Activated T-cell treated with anti-CD3 and anti-CD28 coated beads, Interleukin-2, amount 50 U/mL, for 1 hour (primary cell): Measurements from ENCODE around the gene DACH1.
"Not testable (repeated sequence)": the region's sequence is repeated elsewhere in the genome, so short reads cannot be mapped to it uniquely, and the experiment has no call there.

Experiments
- DNase-seq: peaks from one replicate; pipeline ENCODE4 v3.0.0-alpha.2; 2020

Gene DACH1

DNA sequence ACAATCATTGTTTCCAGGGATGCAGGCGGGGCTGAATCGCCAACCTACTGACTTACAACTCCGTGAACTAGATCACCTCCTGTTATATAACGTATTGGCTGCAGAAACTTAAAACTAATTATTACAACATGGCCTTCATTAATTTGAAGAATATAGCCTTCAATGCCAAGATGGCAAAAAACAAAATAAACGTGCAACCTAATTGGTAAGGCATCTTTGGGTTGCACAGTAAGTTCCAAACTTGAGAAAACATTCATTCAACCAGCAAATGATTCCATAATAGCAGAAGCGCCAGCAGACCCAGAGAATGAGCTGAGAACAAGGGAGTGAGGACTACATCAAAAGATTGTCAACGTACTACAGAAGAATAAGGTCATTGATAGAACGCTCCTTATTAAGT, 39.8 kb downstream of the DACH1 start:
- DNase-seq: no peak

DNA sequence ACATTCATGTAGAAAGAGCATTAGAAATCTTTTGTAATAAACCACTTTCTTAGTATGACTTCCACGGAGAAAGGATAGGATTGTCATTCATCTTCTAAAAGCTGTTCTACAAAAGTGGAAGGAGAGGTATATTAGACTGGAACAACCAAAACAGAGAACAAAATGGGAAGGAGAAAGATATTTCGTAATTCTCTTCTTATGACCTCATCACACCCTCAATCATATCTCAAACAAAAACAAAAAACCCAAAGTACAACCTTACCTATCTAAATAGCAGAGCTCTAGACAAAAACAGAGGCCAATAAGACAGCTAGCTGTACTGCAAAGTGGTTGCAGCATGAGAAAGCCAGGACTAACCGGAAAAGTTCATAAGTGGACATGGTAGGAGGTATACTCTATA, 46.3 kb downstream of the DACH1 start:
- DNase-seq: no peak

DNA sequence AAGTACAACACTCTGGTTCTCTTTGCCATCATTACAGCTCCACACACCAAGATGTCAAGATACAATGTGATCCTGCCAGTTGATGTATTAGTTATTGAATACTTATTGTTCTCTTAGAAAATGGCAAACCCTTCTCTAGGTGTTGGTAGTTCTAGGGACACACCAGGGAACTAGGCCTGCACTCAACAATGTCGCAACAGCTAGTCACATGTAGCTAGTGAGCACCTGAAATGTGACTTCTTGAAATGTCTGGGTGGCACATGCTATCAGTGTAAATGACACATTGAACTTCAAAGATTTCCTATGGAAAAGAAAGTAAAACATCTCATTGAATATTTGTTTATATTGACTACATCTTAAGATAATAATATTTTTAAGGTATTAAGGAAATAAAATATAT, 49.7 kb downstream of the DACH1 start:
- no peak for DNase-seq

DNA sequence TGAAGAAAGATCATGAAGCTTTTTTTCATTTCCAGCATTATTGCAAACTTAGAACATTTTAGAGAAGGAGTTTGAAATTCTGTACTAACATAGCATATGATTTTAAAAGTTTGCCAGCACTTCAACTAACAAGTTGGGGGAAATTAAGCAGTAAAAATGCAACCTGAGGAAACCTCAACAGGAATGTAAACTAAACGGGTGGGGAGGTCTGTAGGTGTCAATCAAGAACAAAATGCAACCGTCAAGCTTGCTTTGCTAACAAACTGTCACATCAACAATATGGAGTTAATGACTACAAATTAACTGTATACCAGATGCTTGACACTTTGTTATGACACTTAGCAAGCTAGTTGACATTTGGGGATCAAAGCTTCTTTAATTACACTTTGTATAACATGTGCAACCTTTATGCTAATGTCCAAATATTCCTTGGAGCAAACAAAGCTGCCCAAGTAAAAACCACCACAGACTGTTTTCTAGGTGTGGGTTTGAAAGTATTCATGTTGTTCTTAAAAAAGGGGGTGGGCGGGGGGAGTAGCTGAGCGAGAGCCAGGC, 52.1 kb downstream of the DACH1 start:
- no peak for DNase-seq

DNA sequence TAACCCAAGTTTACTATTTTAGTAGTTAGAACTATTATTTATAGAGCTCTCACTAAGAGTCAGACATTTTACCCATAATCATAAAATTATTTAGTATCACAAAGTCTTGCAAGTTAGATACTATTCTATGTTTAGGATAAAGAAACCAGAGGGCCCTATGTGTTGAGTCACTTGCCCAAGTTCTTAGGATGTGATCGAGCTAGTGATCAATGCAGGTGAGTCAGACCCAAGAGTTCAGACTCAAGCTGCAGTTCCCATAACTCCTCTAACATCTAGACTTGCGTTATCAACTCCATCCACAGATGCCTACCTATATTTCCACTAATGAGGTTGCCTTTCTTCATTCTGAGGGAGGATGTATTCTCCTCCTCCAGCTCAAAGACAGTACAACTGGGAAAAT, 53.8 kb downstream of the DACH1 start:
- DNase-seq: no peak

DNA sequence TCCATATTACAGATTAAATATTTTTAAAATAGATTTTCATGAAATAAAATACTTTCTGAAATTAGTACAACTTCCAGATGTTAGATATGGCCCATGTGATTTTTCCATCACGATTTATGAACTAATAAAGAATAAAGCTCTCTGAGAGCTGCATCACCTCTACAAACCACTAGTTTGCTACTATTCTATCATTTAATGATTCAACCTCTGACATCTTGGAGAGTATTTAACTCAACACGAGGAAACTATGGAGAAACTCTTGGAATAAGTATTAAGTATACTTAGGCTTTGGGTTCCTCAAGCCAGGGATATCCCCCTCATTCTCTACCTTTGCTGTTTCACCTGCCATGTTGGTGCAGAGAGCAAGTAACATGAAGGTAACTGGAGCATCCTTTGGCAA, 55.7 kb downstream of the DACH1 start:
- no peak for DNase-seq

DNA sequence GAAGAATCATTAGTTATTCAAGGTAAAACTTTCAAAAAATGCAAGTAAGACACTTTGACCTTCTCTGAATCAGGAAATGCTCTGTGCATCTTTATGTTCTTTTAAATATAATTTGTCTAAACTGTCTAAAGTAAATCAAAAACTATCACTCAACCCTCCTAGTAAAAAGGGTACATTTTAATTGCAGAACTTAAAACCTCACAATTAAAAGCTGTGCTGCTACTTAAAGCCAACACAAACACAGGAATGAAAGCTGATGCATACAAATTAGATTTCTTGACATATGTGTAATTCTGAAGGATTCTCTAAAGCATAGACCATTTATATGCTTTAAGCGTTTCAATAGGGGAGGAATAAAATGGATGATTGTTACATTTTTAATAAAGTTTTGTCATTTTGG, 58.3 kb downstream of the DACH1 start:
- no peak for DNase-seq

DNA sequence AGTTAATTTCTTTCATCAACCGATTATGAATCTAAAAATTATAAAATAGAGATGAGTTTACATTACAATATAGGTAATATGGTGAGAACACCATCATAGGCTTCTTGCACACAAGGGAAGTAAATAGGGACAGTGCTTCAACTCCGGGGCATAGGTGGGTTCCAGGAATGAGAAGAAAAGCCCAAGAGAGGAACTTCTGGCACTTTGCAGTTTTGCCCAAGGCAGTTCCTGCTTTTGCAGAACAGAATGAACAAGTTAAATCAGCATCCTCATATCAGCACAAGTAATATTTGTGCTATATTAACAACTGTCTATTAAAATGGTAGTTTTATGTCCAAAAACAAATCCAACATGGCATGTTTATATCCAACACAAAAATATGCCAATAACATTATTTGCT, 60.1 kb downstream of the DACH1 start:
- no peak for DNase-seq

DNA sequence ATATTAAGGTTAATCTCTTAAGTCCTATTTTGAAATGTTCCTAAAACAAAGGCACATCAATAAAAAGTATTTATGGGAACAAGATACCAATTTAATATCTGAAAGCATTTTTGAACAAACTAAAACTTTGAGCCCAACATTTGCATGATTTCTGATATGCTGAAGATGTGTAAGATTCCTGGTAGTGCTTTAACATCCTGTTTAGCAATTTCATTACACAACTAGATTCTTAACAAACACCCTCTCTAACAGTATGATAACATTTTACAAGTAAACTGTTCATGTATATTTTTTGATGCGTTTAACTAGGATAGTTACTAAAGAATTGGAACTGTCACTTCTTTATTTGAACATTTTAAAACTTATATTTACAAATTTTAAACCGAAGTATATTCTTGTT, 63.9 kb downstream of the DACH1 start:
- no peak for DNase-seq

DNA sequence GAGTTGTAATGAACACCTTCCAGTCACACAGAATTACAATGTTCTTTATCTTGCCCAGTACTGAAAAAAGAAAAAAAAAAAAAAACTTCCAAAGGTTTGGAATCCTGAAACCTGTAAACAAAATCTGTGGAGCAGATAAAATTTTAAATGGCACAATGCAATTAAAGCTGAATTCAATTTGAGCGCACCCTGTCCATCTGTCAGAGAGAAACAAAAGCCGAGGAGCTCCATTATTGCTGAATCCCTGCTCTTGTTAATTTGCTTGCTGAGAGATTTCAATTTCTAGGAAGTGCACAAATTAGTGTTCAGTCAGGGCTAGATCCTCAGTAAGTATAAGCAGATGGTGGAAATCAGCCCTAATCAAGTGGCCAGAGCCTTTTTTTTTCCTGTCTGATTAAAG, 65.2 kb downstream of the DACH1 start:
- no peak for DNase-seq

DNA sequence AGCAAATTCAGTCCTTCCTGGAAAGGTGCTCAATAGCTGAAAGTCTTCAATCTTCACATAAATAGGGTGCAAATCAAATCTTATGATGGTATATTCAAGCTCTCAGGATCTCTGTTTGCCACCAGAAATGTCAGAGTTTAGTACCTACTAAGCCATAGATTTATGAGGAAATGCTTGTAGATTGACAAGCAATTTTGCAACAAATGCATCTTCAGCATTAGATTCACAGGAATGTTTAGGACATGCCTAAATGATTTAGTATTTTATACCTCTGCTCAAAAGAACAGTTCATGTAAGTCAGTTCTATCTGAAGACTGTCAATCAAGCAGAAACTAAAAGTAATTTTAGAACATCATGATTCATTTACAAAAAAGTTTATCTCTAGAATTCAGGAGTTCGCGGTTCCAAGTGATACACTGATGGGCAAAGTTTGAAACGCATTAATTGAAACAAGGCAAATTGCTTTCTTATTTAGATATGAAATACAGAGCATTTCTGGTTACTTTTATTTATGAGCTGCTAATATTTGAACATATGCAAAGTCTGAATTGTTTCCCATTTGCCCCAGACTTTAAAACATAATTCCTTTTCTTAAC, 65.7 kb downstream of the DACH1 start:
- no peak for DNase-seq

DNA sequence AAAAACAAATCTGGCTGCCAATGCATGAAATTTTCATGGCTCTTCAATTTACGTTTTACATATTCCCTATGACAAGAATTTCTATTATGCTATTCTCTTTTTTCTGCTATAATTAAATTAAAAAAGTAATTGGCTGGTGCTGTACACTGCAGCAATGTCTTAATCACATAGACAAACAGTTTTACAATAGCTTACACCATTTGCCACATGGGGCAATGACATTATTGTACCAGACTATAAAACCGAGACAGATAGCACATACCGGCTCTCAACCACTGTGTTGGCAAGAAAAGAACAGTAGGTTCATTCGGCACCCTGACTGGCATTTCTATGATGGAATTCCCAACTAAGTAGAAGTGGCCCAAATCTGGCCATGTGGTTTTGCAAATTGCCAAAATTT, 67.7 kb downstream of the DACH1 start:
- DNase-seq: no peak

DNA sequence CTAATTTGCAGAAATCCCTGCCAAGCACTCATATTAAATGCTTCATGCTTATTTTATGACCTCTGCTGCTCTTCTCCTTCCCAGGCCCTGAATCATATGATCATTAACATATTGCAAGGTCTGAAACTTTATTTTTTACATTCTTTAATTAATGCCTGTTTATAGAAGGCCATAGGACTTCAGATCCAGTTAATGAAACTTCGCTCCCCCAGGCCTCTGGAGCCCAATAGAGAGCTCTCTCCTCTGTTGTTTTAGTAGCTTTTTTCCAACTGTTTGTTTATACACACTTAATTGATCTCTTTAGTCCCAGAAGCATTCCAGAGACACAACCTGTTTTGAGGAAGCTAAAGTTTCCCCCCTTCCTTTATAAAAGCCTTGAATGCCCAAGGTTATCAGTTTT, 68.3 kb downstream of the DACH1 start:
- DNase-seq: no peak

DNA sequence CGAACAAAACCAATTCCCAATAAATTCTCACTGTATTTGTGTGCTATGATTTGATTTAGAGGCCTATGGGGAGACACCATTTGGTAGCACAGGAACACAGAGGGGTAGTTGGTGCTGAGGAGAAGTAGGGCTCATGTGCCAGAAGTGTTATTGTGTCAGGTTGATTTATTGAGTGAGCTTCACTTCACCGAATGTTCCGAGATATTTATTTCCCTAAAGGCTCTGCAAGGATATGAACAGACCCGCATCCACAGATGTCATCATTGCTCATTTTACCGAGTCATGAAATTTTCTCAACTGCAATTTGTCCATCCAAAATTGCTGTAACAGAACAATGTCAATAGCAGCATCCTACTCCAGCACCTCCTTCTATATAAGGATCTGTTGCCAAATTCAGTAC, 69.5 kb downstream of the DACH1 start:
- DNase-seq: no peak

DNA sequence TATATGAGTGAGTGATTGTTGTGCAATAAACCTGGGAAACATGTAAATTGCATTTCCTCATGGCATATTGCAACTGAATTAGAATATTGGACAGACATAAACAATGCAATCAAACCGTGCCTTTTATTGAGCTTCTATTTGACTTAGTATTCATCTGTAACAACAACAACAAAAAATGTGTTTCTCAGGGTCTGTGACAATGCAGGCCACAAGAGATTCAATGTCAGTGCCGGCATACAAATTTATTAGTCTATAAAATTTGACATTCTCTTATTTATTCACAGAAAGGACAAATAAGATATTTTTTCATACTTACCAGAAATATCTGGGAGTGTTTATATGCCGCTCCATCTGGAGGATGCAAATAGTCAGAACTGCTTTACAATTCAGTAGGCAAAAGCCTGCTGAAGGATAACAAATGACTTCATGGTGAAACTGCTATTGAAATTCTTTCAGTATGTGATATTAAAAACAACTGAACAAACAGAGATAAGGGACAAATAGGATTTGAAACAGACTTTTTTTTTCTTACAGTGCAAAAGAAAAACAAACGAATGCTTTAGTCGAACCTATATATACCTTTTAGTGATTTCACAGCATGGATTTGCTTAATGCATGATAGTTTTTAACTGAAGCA, 77.2 kb downstream of the DACH1 start:
- DNase-seq: no peak

DNA sequence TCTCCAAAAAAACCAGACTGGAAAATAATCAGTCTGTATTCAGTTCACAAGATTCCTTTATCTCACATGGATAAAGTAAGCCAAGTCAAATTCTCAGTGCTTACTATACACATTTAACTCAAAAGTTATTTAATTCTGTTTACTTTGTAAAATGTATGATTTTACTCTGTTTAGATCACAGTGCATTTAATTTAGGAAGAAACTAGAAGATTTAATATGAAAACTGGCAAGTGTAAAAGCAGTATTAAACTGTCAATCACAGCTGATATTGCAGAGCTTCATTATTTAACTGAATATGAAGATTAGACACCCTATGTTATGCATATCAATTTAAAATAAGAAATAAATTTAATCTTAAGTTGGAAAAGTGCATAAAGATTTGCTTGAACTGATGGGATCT, 78.0 kb downstream of the DACH1 start:
- DNase-seq: no peak

DNA sequence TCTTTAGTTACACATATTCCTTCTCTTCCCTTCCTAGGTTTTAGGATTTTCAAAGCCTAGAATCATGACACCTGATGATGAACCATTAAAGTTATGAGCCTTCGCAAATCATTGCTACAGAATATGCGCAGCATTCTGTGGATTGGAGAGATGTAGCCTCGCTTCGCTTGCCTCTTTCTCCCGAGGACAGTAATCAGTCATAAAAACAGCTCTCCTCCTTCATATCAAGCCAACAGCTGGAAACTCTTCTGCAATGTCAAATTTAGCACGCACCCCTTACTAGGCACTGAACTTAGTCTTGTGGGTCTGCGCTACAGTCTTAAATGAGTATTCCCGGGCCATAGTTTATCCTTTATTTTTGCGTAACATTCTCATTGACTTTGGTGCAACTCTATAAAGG, 79.6 kb downstream of the DACH1 start:
- DNase-seq: no peak

DNA sequence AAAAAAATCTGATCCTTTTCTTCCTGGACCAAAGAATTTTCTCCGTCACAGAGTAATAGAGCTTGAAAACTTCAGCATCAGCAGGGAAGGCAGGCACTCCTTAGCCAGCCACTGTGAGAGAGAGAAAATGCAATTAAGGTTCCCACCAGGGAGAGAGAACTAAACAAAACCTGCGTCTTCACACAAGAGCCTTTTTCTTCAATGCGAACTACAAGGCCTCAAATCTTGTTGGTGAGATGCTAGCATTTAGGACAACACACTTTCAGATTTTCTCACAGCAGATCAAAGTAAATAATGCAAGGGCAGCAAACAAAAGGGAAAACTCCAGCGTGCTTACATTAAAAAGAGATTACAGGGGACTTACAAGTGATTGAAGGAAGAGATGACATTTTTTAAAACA, 80.1 kb downstream of the DACH1 start:
- DNase-seq: no peak

DNA sequence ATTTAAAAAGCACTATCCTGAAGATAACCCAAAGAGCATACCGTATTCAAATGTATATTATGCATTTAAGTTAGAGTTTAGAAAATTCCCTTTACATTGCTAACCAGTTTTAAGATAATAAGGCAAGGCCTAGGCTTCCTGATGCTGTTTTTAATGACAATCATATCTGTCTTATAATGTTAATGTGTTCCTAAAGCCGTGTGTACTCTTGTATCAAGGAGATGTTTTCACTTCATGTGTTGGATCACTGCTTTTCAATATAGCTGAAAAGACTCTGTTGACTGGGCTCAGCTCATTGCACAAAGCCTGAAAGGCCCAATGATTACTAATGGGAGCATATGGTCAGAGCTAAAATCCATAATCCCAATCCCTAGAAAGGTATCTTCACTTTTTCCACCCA, 81.6 kb downstream of the DACH1 start:
- no peak for DNase-seq

DNA sequence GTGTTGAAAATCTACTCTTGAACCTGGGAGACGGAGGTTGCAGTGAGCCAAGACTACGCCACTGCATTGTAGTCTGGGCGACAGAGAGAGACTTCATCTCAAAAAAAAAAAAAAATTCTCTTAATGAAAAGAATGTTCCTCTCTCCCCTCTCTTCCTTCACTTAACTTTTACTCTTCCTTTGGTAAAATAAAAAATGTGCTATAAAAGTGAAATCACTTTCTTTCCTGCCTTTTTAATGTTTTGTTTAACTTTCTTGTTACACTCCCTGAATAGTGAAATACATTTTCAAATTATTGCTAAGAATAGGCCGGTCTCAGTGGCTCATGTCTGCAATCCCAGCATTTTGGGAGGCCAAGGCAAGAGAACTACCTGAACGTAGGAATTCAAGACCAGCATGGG, 86.5 kb downstream of the DACH1 start:
- DNase-seq: no peak

DNA sequence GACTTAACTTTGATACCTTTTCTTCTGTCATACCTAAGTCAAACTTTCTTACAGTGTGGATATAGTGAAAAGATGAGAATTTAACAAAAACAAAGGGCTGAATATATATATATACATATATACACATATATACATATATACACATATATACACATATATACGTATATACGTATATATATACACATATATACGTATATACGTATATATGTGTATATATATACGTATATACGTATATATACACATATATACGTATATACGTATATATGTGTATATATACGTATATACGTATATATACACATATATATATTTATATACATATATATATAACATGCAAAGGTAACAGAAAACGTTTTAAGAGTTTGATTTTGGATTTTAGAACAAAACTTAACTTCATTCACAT, 88.0 kb downstream of the DACH1 start:
- DNase-seq: not testable (repeated sequence)

DNA sequence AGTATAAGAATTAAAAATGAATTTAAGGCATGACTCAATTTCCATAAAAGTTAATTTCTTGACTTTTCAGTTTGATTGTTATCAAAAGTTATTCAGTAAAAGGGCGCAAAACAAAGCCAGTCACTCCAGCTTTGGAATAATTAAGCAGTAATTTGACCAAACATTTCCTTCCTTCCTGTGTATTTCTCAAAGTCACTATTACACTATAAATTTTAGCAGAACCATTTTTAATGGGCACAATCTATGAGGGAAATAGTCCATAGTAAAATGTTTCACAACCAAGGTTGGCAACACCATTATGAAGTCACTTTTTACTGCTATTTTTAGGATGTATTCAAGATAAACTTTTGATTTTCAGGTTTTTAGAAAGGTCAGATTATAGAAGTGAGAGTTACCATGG, 91.0 kb downstream of the DACH1 start:
- DNase-seq: no peak

DNA sequence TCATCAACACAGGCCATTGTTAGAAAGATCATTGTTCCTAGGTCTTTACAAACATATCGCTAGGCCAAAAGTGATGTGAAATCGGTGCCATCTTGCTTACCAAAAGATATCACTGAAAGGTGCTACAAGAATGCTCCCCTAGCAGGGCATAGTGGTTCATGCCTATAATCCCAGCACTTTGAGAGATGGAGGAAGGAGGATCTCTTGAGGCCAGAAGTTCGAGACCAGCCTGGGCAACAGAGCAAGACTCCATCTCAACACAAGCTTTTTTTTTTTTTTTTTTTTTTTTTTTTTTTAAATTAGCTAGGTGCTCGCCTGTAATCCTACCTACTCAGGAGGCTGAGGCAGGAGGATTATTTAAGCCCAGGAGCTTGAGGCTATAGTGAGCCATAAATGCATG, 92.1 kb downstream of the DACH1 start:
- no peak for DNase-seq

DNA sequence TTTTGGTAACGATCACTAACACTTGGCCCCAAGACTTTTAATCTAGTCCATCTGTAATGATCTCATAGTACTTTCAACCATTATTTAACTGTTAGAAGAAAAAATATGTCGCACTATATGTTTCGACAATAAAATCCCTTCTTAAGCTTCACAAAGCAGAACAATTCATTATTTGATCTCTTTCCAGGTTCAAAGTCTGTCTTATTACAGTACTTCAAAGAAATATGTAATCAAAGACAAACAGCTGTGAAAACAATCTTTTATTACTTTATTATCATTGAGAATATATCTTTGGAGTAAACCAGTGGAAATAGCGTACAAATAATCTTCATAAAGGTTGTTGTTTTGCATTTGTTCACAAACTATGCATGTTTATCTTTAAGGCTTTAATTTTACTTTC, 93.5 kb downstream of the DACH1 start:
- no peak for DNase-seq

DNA sequence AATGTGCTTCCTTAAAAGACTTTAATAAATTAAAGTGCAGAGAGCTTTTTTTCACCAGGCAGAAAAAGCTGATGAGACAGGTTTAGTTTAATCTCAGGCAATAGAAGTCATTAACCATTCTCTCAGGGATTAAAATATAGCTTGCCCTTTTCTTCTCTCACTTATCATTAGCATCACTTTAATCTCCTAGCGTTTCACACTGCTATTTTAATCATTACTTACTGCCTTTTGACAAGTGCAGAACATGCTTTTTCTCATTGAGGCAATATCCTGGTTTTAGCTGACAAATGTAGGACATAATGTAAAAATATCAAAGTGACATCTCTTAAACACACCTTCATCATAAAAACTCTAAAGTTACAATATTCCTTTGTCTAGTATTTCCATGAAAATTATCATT, 94.6 kb downstream of the DACH1 start:
- no peak for DNase-seq
